Neural cell (in vitro differentiated cells): ENCODE data around the gene ADIPOR2. TPM values are rescaled to one million over a fixed set of nuclear protein-coding genes. Genes with fewer than 3 reads are reported as not detected.

ENCODE experiments used
- H2AFZ ChIP-seq: fragments of 200-600, 300-800 bp; sonication (generic), shearing (Covaris generic); 2 replicates; pipeline ENCODE4 v1.6.0; 2014; ENCODE audit warnings: low read depth, mild to moderate bottlenecking, antibody characterized with exemption, low read length, moderate library complexity
- H3F3A ChIP-seq: fragments of 200-600 bp; shearing (Covaris generic); 2 replicates; pipeline ENCODE4 v1.6.1; 2016; ENCODE audit warnings: mild to moderate bottlenecking, moderate library complexity, mixed read lengths, antibody characterized with exemption, low read length; ENCODE audit not compliant: insufficient read depth, poor library complexity, severe bottlenecking
- H3K27ac ChIP-seq: fragments of 200-600, 300-800 bp; sonication (generic), shearing (Covaris generic); 2 replicates; pipeline ENCODE4 v1.5.1; 2014; ENCODE audit warnings: mild to moderate bottlenecking, low read length, moderate library complexity
- H3K27me3 ChIP-seq: fragments of 300-800, 200-600 bp; sonication (generic), shearing (Covaris generic); 2 replicates; pipeline ENCODE4 v1.6.0; 2014; ENCODE audit warnings: mild to moderate bottlenecking, low read depth, low read length, moderate library complexity; ENCODE audit not compliant: insufficient read depth
- H3K36me3 ChIP-seq: fragments of 300-800, 200-600 bp; sonication (generic), shearing (Covaris generic); 2 replicates; pipeline ENCODE4 v1.5.1; 2014; ENCODE audit warnings: mild to moderate bottlenecking, antibody characterized with exemption, low read length, moderate library complexity; ENCODE audit not compliant: insufficient read depth
- H3K4me2 ChIP-seq: fragments of 300-800, 200-600 bp; sonication (generic), shearing (Covaris generic); 2 replicates; pipeline ENCODE4 v1.6.0; 2014; ENCODE audit warnings: mild to moderate bottlenecking, low read length
- H3K4me3 ChIP-seq: fragments of 300-800, 200-600 bp; sonication (generic), shearing (Covaris generic); 2 replicates; pipeline ENCODE4 v1.5.1; 2014; ENCODE audit warnings: mild to moderate bottlenecking, low read length, moderate library complexity
- H3K79me2 ChIP-seq: fragments of 200-600 bp; shearing (Covaris generic); replicated peaks from 2 replicates; pipeline ENCODE4 v1.6.0; 2014; ENCODE audit warnings: mild to moderate bottlenecking, low read length, moderate library complexity; ENCODE audit not compliant: insufficient read depth
- H3K9ac ChIP-seq: fragments of 300-800, 200-600 bp; sonication (generic), shearing (Covaris generic); 2 replicates; pipeline ENCODE4 v1.6.1; 2016; ENCODE audit warnings: mild to moderate bottlenecking, low read length, mixed read lengths
- H3K9me2 ChIP-seq: fragments of 200-600 bp; shearing (Covaris generic); 2 replicates; pipeline ENCODE4 v1.6.1; 2016; ENCODE audit warnings: mild to moderate bottlenecking, low read length, mixed read lengths; ENCODE audit not compliant: insufficient read depth
- H3K9me3 ChIP-seq: fragments of 200-600, 300-800 bp; sonication (generic), shearing (Covaris generic); 2 replicates; pipeline ENCODE4 v1.6.1; 2016; ENCODE audit warnings: mild to moderate bottlenecking, mixed run types, low read length, moderate library complexity, mixed read lengths
- H4K20me1 ChIP-seq: fragments of 200-600 bp; shearing (Covaris generic); 2 replicates; pipeline ENCODE4 v1.6.1; 2016; ENCODE audit warnings: mild to moderate bottlenecking, mixed run types; ENCODE audit not compliant: insufficient read depth
- EZH2 ChIP-seq: fragments of 200-600, 300-800 bp; shearing (Covaris generic), sonication (generic); IDR thresholded peaks from 2 replicates; pipeline ENCODE4 v1.6.1; 2014; ENCODE audit warnings: antibody characterized with exemption, low read length, borderline replicate concordance, mild to moderate bottlenecking; ENCODE audit not compliant: insufficient read depth, poor library complexity, severe bottlenecking
- MXI1 ChIP-seq: fragments of 450-650 bp; conservative IDR thresholded peaks from 2 replicates; pipeline ENCODE4 v1.6.1; 2014; ENCODE audit warnings: antibody characterized with exemption, mild to moderate bottlenecking; ENCODE audit not compliant: poor library complexity, severe bottlenecking
- RAD21 ChIP-seq: fragments of 450-650 bp; conservative IDR thresholded peaks from 2 replicates; pipeline ENCODE4 v1.6.1; 2014; ENCODE audit warnings: antibody characterized with exemption, mild to moderate bottlenecking, moderate library complexity
- SMC3 ChIP-seq: fragments of 450-650 bp; conservative IDR thresholded peaks from 2 replicates; pipeline ENCODE4 v1.6.1; 2014; ENCODE audit warnings: antibody characterized with exemption, mild to moderate bottlenecking, moderate library complexity; ENCODE audit not compliant: poor library complexity
- TAF1 ChIP-seq: IDR thresholded peaks from 2 replicates; pipeline ENCODE4 v1.6.1; 2012; ENCODE audit warnings: low read depth
- polyA plus RNA-seq: library from polyadenylated mRNA; depleted of rRNA; stranded (reverse); fragments of >200 nt; gene quantifications from 2 replicates; pipeline ENCODE4 v1.2.3, GENCODE V29; 2014
- TF ChIP-seq, protein P1 (sequence below): IDR thresholded peaks from 2 replicates; pipeline ENCODE4 v1.6.1; 2012; ENCODE audit warnings: borderline replicate concordance
- TF ChIP-seq, protein P2 (sequence below): fragments of 450-650 bp; IDR thresholded peaks from 2 replicates; pipeline ENCODE4 v1.5.1; 2014; ENCODE audit warnings: antibody characterized with exemption, mild to moderate bottlenecking, moderate library complexity; ENCODE audit not compliant: poor library complexity, severe bottlenecking

The ADIPOR2 gene
- polyA plus RNA-seq, 1 donor from 2014 or later: 18.5 TPM

DNA sequence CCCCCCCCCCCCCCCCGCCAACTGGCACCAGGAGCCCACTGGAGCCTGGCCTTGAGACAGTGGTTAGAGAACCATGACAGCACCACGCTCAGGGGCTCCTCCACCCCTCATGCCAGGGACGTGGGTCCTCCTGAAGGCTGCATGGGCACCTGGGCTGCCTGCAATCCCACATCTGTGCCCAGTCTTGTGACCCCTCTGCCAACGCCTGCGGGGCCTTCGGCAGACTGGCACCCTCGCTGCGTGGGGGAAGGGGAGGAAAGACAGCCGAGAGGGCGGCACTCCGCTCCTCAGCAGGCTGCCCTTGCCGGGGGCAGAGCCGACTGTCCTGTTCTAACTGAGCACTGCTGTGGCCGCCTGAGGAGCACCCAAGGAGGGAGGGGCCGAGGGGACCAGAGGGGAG, 135.5 kb downstream of the ADIPOR2 start:
- Histone ChIP-seq H3K9me3 (no peaks in the 10 kb centered on the region), H2AFZ (no peak overlapping the region), H3K27me3 (peaks cover 14% of the 10 kb centered on the region), H3K79me2 (no peaks in the 10 kb centered on the region), H3K4me3 (no peak overlapping the region), H3K36me3 (no peaks in the 10 kb centered on the region), H3F3A (no peaks in the 10 kb centered on the region), H3K4me2 (no peak overlapping the region), H3K9me2 (no peaks in the 10 kb centered on the region), H3K9ac (no peak overlapping the region), H3K27ac (no peak overlapping the region), H4K20me1 (no peaks in the 10 kb centered on the region)
- TF ChIP-seq MXI1 (no peak), SMC3 (no peak), TAF1 (no peak), EZH2 (no peak)
- TF ChIP-seq, protein P1, sequence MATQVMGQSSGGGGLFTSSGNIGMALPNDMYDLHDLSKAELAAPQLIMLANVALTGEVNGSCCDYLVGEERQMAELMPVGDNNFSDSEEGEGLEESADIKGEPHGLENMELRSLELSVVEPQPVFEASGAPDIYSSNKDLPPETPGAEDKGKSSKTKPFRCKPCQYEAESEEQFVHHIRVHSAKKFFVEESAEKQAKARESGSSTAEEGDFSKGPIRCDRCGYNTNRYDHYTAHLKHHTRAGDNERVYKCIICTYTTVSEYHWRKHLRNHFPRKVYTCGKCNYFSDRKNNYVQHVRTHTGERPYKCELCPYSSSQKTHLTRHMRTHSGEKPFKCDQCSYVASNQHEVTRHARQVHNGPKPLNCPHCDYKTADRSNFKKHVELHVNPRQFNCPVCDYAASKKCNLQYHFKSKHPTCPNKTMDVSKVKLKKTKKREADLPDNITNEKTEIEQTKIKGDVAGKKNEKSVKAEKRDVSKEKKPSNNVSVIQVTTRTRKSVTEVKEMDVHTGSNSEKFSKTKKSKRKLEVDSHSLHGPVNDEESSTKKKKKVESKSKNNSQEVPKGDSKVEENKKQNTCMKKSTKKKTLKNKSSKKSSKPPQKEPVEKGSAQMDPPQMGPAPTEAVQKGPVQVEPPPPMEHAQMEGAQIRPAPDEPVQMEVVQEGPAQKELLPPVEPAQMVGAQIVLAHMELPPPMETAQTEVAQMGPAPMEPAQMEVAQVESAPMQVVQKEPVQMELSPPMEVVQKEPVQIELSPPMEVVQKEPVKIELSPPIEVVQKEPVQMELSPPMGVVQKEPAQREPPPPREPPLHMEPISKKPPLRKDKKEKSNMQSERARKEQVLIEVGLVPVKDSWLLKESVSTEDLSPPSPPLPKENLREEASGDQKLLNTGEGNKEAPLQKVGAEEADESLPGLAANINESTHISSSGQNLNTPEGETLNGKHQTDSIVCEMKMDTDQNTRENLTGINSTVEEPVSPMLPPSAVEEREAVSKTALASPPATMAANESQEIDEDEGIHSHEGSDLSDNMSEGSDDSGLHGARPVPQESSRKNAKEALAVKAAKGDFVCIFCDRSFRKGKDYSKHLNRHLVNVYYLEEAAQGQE: no peak
- TF ChIP-seq, protein P2, sequence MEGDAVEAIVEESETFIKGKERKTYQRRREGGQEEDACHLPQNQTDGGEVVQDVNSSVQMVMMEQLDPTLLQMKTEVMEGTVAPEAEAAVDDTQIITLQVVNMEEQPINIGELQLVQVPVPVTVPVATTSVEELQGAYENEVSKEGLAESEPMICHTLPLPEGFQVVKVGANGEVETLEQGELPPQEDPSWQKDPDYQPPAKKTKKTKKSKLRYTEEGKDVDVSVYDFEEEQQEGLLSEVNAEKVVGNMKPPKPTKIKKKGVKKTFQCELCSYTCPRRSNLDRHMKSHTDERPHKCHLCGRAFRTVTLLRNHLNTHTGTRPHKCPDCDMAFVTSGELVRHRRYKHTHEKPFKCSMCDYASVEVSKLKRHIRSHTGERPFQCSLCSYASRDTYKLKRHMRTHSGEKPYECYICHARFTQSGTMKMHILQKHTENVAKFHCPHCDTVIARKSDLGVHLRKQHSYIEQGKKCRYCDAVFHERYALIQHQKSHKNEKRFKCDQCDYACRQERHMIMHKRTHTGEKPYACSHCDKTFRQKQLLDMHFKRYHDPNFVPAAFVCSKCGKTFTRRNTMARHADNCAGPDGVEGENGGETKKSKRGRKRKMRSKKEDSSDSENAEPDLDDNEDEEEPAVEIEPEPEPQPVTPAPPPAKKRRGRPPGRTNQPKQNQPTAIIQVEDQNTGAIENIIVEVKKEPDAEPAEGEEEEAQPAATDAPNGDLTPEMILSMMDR: no peak

DNA sequence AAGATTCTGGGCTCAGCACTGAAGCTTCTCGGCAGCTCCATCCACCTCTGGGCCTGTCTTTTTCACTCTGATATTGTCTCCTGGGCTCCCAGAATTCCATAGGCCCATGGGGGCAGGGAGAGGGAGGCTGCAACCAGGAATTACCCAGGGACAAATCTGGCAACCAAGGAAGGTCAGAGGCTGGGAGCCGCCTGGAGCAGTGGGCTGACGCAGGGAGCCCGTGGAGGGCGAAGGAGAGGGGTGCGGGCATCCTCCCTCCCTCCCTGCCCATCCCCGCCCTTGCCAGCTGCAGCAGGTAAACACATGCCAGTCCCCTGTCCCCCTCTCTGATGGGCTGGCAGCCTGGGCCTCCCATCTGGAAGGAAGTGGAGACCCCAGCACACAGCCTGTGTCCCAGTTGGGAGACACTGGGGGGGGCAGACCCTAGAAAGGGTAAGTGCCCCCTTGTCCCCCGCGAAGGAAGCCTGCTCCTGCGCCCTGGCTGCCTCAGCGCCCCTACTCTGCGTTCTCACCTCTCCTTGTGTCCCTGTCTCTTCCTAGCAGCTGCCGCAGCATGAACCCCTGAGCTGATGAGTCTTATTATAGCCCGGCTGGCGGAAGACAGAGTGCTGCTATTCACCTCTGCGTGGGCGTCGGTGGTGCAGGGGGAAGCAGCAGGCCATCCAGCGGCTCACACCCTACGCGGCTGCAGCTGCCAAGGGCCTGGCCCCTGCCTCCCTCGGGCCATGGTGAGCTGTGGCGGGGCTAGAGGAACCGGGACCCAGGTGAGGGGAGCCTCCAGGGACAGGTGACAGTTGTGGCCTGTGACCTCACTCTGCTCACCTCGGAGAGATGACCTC, 136.2 kb downstream of the ADIPOR2 start:
- Histone ChIP-seq H3K79me2 (no peaks in the 10 kb centered on the region), H2AFZ (no peak overlapping the region), H3F3A (no peaks in the 10 kb centered on the region), H3K36me3 (no peaks in the 10 kb centered on the region), H3K9ac (no peak overlapping the region), H3K27ac (no peak overlapping the region), H3K27me3 (peaks cover 17% of the 10 kb centered on the region), H3K4me2 (no peak overlapping the region), H4K20me1 (no peaks in the 10 kb centered on the region), H3K9me3 (no peaks in the 10 kb centered on the region), H3K9me2 (no peaks in the 10 kb centered on the region), H3K4me3 (no peak overlapping the region)
- no peak for TF ChIP-seq RAD21
